GM18499 (cell line): ENCODE measurements around the gene PLA2G2A.
"Not testable (repeated sequence)": the region's sequence is repeated elsewhere in the genome, so short reads cannot be mapped to it uniquely, and the experiment has no call there.

Source experiments
- ATAC-seq: cut with Tn5 transposase; IDR thresholded peaks from one replicate; pipeline ENCODE4 v1.9.1; 2021; ENCODE audit warnings: moderate number of reproducible peaks; ENCODE audit not compliant: insufficient read depth, unreplicated experiment

Gene PLA2G2A

DNA sequence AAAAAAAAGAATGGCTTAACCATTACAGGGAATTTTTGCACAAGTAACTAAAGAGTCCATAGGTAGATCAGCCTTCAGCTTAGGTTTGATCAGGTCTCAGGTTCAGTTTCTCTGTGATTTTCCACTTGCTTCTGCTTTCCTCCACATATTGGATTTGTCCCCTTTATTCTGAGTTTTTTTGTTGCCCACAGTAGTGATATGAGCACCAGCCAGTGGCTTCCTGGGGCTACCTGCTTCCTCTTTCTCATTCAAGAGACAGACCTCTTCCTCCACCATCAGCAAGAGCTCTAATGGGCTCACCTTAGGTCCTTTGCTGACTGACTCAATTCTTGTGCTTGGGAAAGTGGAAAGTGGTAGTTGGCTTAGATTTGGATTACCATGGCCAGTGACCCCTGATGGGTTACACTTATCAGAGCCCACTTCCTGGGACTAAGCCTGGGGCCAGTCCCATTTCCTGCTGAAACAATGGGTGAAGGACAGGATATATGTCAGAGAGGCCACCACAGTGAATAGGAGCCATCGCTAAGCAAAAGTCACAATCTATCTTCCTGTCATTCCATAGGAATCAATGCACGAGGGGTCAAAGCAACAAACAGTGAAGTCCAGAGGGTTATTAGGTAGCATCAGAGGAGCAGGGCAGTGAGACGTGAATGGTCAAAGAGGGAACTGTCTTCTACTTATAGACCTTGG, 43.2 kb downstream of the PLA2G2A start:
- no peak for ATAC-seq

DNA sequence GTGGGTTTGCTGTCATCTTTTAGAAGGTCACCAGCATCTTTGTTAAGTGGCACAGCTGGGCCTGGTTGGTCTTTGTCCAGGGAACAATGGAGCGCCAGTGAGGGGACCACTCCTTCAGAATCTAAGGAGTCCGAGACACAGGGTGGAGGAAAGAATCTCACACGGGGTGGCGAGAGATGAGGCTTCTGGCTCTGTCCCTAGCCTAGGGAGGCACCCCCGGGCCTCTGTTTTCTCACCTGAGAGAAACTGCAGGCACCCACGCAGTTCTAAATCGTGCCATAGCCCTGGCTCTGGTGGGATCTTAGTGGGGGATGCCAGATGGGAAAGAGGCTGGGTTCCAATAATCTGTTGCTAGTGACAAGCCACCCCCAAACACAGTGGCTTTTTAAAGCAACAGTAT, 45.1 kb downstream of the PLA2G2A start:
- ATAC-seq = no peak

DNA sequence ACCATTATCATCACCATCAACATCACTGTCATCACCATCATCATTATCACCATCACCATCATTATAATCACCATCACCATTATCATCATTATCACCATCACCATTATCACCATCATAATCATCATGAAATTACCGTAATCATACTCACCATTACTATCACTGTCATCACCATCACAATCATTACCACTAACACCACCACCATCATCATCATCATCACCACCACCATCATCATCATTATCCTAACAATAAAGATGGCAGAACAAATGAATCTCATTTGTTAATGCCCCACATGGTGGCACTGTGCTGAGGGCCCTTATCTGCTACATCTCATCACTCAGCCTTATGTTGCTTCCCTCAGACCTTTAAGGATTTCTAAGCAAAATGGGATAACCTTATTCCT, 46.6 kb downstream of the PLA2G2A start:
- ATAC-seq = no peak

DNA sequence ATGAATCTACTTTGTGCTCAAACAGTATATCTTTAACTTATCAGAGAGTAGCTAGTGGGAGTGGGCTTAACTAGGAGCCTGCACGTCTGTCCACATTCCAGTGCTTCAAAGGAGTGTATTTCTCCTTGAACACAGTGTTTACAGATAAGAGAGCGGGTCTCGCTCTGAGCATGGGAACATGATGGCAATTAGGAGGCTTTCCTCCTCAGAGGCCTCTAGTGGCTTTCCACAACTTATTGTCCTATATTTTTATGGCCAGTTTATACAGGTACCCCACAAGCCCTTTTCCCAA, 52.3 kb downstream of the PLA2G2A start:
- ATAC-seq = not testable (repeated sequence)

DNA sequence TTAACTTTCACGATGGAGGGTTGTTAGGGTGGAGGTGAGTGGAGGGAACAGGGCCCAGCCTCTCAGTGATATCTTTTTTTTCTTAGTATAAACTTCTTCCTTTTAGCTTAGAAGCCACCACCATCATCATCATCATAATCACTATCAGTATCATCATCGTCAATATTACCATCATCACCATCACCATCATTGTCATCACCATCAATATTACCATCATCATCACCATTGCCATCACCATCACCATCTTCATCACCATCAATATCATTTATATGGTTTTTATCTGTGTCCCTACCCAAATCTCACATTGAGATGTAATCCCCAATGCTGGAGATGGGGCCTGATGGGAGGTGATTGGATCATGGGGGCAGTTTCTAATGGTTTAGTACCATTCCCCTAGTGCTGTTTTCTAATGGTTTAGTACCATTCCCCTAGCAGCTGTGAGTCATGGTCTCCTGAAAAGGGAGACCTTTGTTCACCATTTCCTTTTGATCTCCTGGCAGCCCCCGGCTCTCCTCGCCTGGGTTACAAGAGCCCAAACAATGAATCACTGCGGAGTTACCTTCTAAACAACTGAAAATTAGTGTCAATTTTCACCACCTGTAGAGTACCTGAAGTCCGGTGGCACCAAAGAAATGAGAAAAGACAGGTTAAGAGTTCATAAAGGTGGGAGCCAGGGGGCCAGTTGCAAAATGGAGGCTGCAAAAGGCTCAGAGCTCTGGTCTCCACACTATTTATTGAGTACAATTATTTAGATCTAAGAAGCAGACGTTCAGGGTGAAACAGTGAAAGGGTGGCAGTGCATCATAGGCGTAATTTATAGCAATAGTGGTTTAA, 52.9 kb downstream of the PLA2G2A start:
- ATAC-seq = no peak
